HG03095 (cell line): ENCODE measurements around the gene CFAP61.
"Not testable (repeated sequence)": the region's sequence is repeated elsewhere in the genome, so short reads cannot be mapped to it uniquely, and the experiment has no call there.

Experiments used
- ATAC-seq: cut with Tn5 transposase; IDR thresholded peaks from one replicate; pipeline ENCODE4 v1.9.1; 2021; ENCODE audit warnings: moderate library complexity; ENCODE audit not compliant: unreplicated experiment

The CFAP61 gene

GRCh38 chr20:20085071-20085470 is 32.7 kb downstream of the CFAP61 start:
- ATAC-seq: no peak

GRCh38 chr20:20085812-20086211 is 33.5 kb downstream of the CFAP61 start:
- no peak for ATAC-seq

- ATAC-seq: no peak
Observed at GRCh38 chr20:20089018-20089417, 36.7 kb downstream of the CFAP61 start.

GRCh38 chr20:20089939-20090338 is 37.6 kb downstream of the CFAP61 start:
- ATAC-seq: no peak

- ATAC-seq: no peak
Observed at GRCh38 chr20:20092827-20093226, 40.5 kb downstream of the CFAP61 start.

- ATAC-seq: no peak
Observed at GRCh38 chr20:20094410-20094809, 42.1 kb downstream of the CFAP61 start.

- no peak for ATAC-seq
Observed at GRCh38 chr20:20095114-20095872, 43.0 kb downstream of the CFAP61 start.

- no peak for ATAC-seq
Observed at GRCh38 chr20:20096421-20096820, 44.1 kb downstream of the CFAP61 start.

GRCh38 chr20:20100881-20101280 is 48.5 kb downstream of the CFAP61 start:
- ATAC-seq: no peak

- no peak for ATAC-seq
Observed at GRCh38 chr20:20102163-20102562, 49.8 kb downstream of the CFAP61 start.

- no peak for ATAC-seq
Observed at GRCh38 chr20:20102716-20103258, 50.5 kb downstream of the CFAP61 start.

- ATAC-seq: no peak
Observed at GRCh38 chr20:20103486-20103885, 51.2 kb downstream of the CFAP61 start.

- not testable (repeated sequence) for ATAC-seq
Observed at GRCh38 chr20:20123187-20123586, 70.9 kb downstream of the CFAP61 start.

- ATAC-seq: no peak
Observed at GRCh38 chr20:20130399-20130798, 78.1 kb downstream of the CFAP61 start.

- ATAC-seq: no peak
Observed at GRCh38 chr20:20134941-20135575, 82.7 kb downstream of the CFAP61 start.

- ATAC-seq: no peak
Observed at GRCh38 chr20:20136313-20136712, 84.0 kb downstream of the CFAP61 start.

- no peak for ATAC-seq
Observed at GRCh38 chr20:20137851-20138250, 85.5 kb downstream of the CFAP61 start.

- ATAC-seq: no peak
Observed at GRCh38 chr20:20138301-20139064, 86.2 kb downstream of the CFAP61 start.

GRCh38 chr20:20139403-20139802 is 87.1 kb downstream of the CFAP61 start:
- ATAC-seq: no peak

GRCh38 chr20:20143165-20143564 is 90.8 kb downstream of the CFAP61 start:
- ATAC-seq: no peak

- no peak for ATAC-seq
Observed at GRCh38 chr20:20143646-20144045, 91.3 kb downstream of the CFAP61 start.

GRCh38 chr20:20148779-20149178 is 96.4 kb downstream of the CFAP61 start:
- no peak for ATAC-seq
